ENCODE data around the gene GPC3.

DNA sequence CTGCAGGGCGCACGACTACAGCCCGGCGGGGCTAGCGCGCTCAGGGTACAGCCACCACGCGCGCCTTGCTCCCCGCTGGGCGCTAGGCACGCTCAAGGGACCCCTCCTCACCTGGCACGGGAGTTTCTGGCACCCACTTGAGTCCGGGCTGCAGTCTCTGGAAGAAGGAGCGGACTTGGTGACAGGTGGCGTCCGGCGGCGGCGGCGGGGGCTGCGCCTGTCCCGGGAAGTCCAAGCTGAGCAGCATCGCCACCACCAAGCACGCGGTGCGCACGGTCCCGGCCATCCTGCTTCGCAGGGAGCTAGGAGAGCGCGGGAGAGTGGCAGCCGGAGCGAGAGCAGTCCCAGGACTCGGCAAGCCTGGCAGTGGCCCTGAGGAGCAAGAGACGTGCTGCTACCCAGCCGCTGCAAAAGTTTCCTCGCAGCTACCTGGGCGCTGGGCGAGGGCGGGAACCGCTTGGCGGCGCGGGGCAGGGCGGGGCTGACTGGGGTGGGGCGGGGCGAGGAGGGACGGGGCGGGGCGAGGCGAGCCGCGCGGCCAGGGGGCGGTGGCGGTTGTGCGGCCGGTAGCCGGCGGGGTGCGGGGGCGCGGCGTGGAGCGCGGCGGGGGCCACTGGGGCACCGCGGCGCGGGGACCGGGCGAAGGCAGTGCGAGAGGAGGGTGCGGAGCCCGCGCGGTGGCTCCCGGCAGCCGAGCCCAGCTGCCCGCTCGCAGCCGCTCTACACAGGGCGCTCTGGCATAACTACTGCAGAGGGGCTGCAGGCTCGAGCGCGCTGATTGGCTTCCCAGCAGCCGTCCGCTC is at the start of gene GPC3:
- TF ChIP-seq CTCF (IDR thresholded peaks at IDR 0.05 in 2 of 3, conservative IDR thresholded peaks at IDR 0.05 in 1 of 3; ENCODE audit: borderline replicate concordance in 1 of 3, insufficient read depth in 1 of 3, low read depth in 2 of 3, low read length in 2 of 3) = no peak
- TF ChIP-seq RAD21 (IDR thresholded peaks at IDR 0.05; ENCODE audit: low read depth) = no peak
- no peak for TF ChIP-seq JUND (IDR thresholded peaks at IDR 0.05)
- no peak for TF ChIP-seq POLR2AphosphoS5 (IDR thresholded peaks at IDR 0.05; ENCODE audit: low read depth, low read length)
- no peak for TF ChIP-seq EZH2 (IDR thresholded peaks at IDR 0.05)
- no peak for TF ChIP-seq SP1 (IDR thresholded peaks at IDR 0.05; ENCODE audit: low read depth)
- no peak for TF ChIP-seq POLR2A (IDR thresholded peaks at IDR 0.05; ENCODE audit: borderline replicate concordance, extremely low read depth, insufficient read depth, insufficient read length)
- TF ChIP-seq MAX (IDR thresholded peaks at IDR 0.05) = peak; percentile 76
- TF ChIP-seq EZH2phosphoT487 (IDR thresholded peaks at IDR 0.05; ENCODE audit: borderline replicate concordance) = no peak
- TF ChIP-seq ZNF274 (IDR thresholded peaks at IDR 0.05; ENCODE audit: low read depth, low read length) = no peak
- no peak for TF ChIP-seq ELF1 (IDR thresholded peaks at IDR 0.05; ENCODE audit: borderline replicate concordance, low read depth)
- no peak for TF ChIP-seq ZBTB33 (IDR thresholded peaks at IDR 0.05; ENCODE audit: extremely low read depth, insufficient replicate concordance, low read length)
- no peak for TF ChIP-seq CEBPB (IDR thresholded peaks at IDR 0.05; ENCODE audit: low read depth)
- TF ChIP-seq SIN3A (IDR thresholded peaks at IDR 0.05; ENCODE audit: low read depth) = no peak
